OCI-LY7 (cell line): ENCODE measurements around the gene CKAP2L. TPM values are rescaled to one million over a fixed set of nuclear protein-coding genes. Genes with fewer than 3 reads are reported as not detected.

Experiments
- BruUV-seq: library from RNA; stranded (reverse); fragments of 400-500 nt; replicated peaks from 2 replicates; lab custom pipeline; 2021; lab: Mats Ljungman, UMichigan
- CTCF ChIA-PET: fragments of 300-600 bp; sonication (Branson Sonifier 250); formaldehyde crosslinking; loops from one replicate; lab custom pipeline; 2022; ENCODE audit warnings: antibody characterized with exemption; ENCODE audit not compliant: unreplicated experiment; lab: Charles Lee
- POLR2A ChIA-PET: fragments of 300-600 bp; sonication (Branson Sonifier 250); formaldehyde crosslinking; loops from one replicate; lab custom pipeline; 2022; ENCODE audit warnings: antibody characterized with exemption; lab: Charles Lee
- DNase-seq: peaks from one replicate; pipeline ENCODE4 v3.0.0-alpha.2; 2015; ENCODE audit warnings: low spot score
- H2AFZ ChIP-seq: fragments of 200-600 bp; sonication (generic), shearing (Covaris generic); 2 replicates; pipeline ENCODE4 v1.6.1; 2014; ENCODE audit warnings: mild to moderate bottlenecking, antibody characterized with exemption, low read length, moderate library complexity
- H3K27ac ChIP-seq: fragments of 200-600 bp; sonication (generic); 2 replicates; pipeline ENCODE4 v1.5.1; 2014; ENCODE audit warnings: mixed run types, low read depth, mild to moderate bottlenecking, moderate library complexity, low read length, inconsistent platforms; ENCODE audit not compliant: poor library complexity, severe bottlenecking
- H3K36me3 ChIP-seq: fragments of 200-600 bp; sonication (generic); 2 replicates; pipeline ENCODE4 v1.6.1; 2014; ENCODE audit warnings: mild to moderate bottlenecking, antibody characterized with exemption, low read length, moderate library complexity, mixed read lengths; ENCODE audit not compliant: insufficient read depth
- H3K4me1 ChIP-seq: fragments of 200-600 bp; sonication (generic); 2 replicates; pipeline ENCODE4 v1.5.1; 2014; ENCODE audit warnings: mild to moderate bottlenecking, low read length; ENCODE audit not compliant: insufficient read depth, poor library complexity, severe bottlenecking
- H3K4me2 ChIP-seq: fragments of 200-600 bp; sonication (generic); 2 replicates; pipeline ENCODE4 v1.6.1; 2014; ENCODE audit warnings: mild to moderate bottlenecking, low read length
- H3K4me3 ChIP-seq: fragments of 200-600 bp; sonication (generic); 2 replicates; pipeline ENCODE4 v1.5.1; 2014; ENCODE audit warnings: mild to moderate bottlenecking, low read depth, low read length; ENCODE audit not compliant: poor library complexity, severe bottlenecking
- H3K79me2 ChIP-seq: fragments of 200-600 bp; sonication (generic); 2 replicates; pipeline ENCODE4 v1.6.1; 2016; ENCODE audit warnings: low read depth, mild to moderate bottlenecking, low read length, moderate library complexity, mixed read lengths; ENCODE audit not compliant: insufficient read depth
- H3K9me2 ChIP-seq: fragments of 200-600 bp; sonication (generic); 2 replicates; pipeline ENCODE4 v1.6.1; 2016; ENCODE audit warnings: mild to moderate bottlenecking, low read length, mixed read lengths; ENCODE audit not compliant: insufficient read depth
- H3K9me3 ChIP-seq: fragments of 200-600 bp; sonication (generic); 2 replicates; pipeline ENCODE4 v1.6.1; 2014; ENCODE audit warnings: mild to moderate bottlenecking, mixed run types, low read length, mixed read lengths
- H4K20me1 ChIP-seq: fragments of 200-600 bp; sonication (generic); 2 replicates; pipeline ENCODE4 v1.6.1; 2014; ENCODE audit warnings: mild to moderate bottlenecking, antibody characterized with exemption, low read length, moderate library complexity, mixed read lengths; ENCODE audit not compliant: insufficient read depth
- CTCF ChIP-seq: fragments of 200-600 bp; sonication (generic); conservative IDR thresholded peaks from 2 replicates; pipeline ENCODE4 v1.5.1; 2014; ENCODE audit warnings: mild to moderate bottlenecking, antibody characterized with exemption, low read length, moderate library complexity, mixed read lengths
- EZH2phosphoT487 ChIP-seq: fragments of 200-600 bp; sonication (generic); IDR thresholded peaks from 2 replicates; pipeline ENCODE4 v1.6.1; 2018; ENCODE audit warnings: low read depth, borderline replicate concordance, mild to moderate bottlenecking, mixed run types, antibody characterized with exemption, low read length, moderate library complexity, mixed read lengths
- intact Hi-C: fragments of 100-400 bp; cut with micrococcal nuclease; formaldehyde crosslinking; loops from one replicate; pipeline ENCODE4 v1.10.0; 2022; ENCODE audit not compliant: unreplicated experiment
- total RNA-seq, 2 experiments: library from RNA; depleted of rRNA in 1 of 2; stranded (reverse); fragments of >200 nt in 1 of 2; shearing (Covaris generic) in 1 of 2; gene quantifications; 2 replicates each; pipeline ENCODE4 v1.2.3, GENCODE V29; 2014 to 2022

CKAP2L gene
- total RNA-seq, 2 experiments from 2014 or later, result 31.8 to 61.8 TPM

- H3K36me3 ChIP-seq, result no peaks in the 10 kb centered on the region
- intact Hi-C loops, result loop anchor here (1.0 to 5.0 kb wide), 4 partner anchors 34 to 244 kb away; partner anchors contain the start of gene TTL
- H3K4me2 ChIP-seq, result no peak overlapping the region
- ChIA-PET CTCF (interaction anchor here (0.6 to 1.6 kb wide), 8 partner anchors 35 to 292 kb away, joined by 3 to 6 read pairs (median 3); no protein-coding TSS in a partner anchor), POLR2A (interaction anchor here (0.6 to 1.1 kb wide), 2 partner anchors 20 to 149 kb away, joined by 3 read pairs; no protein-coding TSS in a partner anchor)
- TF ChIP-seq CTCF (no peak), EZH2phosphoT487 (no peak)
- H3K27ac ChIP-seq, result no peak overlapping the region
- no peak for DNase-seq
- H3K9me2 ChIP-seq, result no peaks in the 10 kb centered on the region
- no peaks in the 10 kb centered on the region for H3K9me3 ChIP-seq
- H3K79me2 ChIP-seq, result no peaks in the 10 kb centered on the region
- no TSS peak for BruUV-seq
- H2AFZ ChIP-seq, result peak overlapping the region; percentile 66; the same call in 1 of the 2 replicates
- H4K20me1 ChIP-seq, result no peaks in the 10 kb centered on the region
- peaks cover 5% of the 10 kb centered on the region for H3K4me1 ChIP-seq
- H3K4me3 ChIP-seq, result no peak overlapping the region
Observed at GRCh38 chr2:112725545-112726457, 38.6 kb downstream of the CKAP2L start.

- H3K27ac ChIP-seq, result no peak overlapping the region
- no peaks in the 10 kb centered on the region for H3K9me3 ChIP-seq
- H3K4me3 ChIP-seq, result no peak overlapping the region
- no peaks in the 10 kb centered on the region for H3K9me2 ChIP-seq
- H3K36me3 ChIP-seq, result no peaks in the 10 kb centered on the region
- H3K79me2 ChIP-seq, result no peaks in the 10 kb centered on the region
- H3K4me2 ChIP-seq, result no peak overlapping the region
- TF ChIP-seq CTCF (peak; percentile 51), EZH2phosphoT487 (no peak)
- no peaks in the 10 kb centered on the region for H4K20me1 ChIP-seq
- no peak overlapping the region for H2AFZ ChIP-seq
- intact Hi-C loops, result loop anchor here (5.0 kb wide), 2 partner anchors 33 to 243 kb away; partner anchors contain the start of gene TTL
- ChIA-PET CTCF (interaction anchor here (1.0 to 1.6 kb wide), 4 partner anchors 34 to 157 kb away, joined by 3 to 6 read pairs (median 4); no protein-coding TSS in a partner anchor), POLR2A (interaction anchor here (0.8 to 1.2 kb wide), 2 partner anchors 16 to 40 kb away, joined by 4 read pairs; no protein-coding TSS in a partner anchor)
- no peak for DNase-seq
- H3K4me1 ChIP-seq, result peaks cover 5% of the 10 kb centered on the region
- no TSS peak for BruUV-seq
Observed at GRCh38 chr2:112724591-112725525, 39.6 kb downstream of the CKAP2L start.
